ENCODE measurements around the gene USP4.
A peak's percentile ranks its signal among the peaks of the same experiment; 100 is the strongest.
"Not testable (repeated sequence)": the region's sequence is repeated elsewhere in the genome, so short reads cannot be mapped to it uniquely, and the experiment has no call there.

USP4 gene

GRCh38 chr3:49341996-49342395, 2.1 kb upstream of the USP4 start:
- ATAC-seq (replicated peaks; ENCODE audit: extremely low read depth, poor library complexity, severe bottlenecking) (no peak), DNase-seq (ENCODE audit: low spot score in 2 of 2) (no peak)
- Mint-ChIP-seq H3K27me3 (no peaks in the 10 kb centered on the region), H3K9me3 (no peaks in the 10 kb centered on the region), H3K4me1 (peaks cover 33% of the 10 kb centered on the region), H3K4me3 (no peak overlapping the region), H3K27ac (ENCODE audit: low read depth) (peak overlapping the region; percentile 93), H3K36me3 (ENCODE audit: insufficient read depth) (peaks cover 14% of the 10 kb centered on the region)

- no peaks in the 10 kb centered on the region for H3K9me3 Mint-ChIP-seq
- H3K4me1 Mint-ChIP-seq: peaks cover 33% of the 10 kb centered on the region
- peaks cover 29% of the 10 kb centered on the region for H3K36me3 Mint-ChIP-seq (ENCODE audit: insufficient read depth)
- ATAC-seq (replicated peaks; ENCODE audit: extremely low read depth, poor library complexity, severe bottlenecking): no peak
- peak overlapping the region; percentile 93 for H3K27ac Mint-ChIP-seq (ENCODE audit: low read depth)
- peak overlapping the region; percentile 95 for H3K4me3 Mint-ChIP-seq
- no peaks in the 10 kb centered on the region for H3K27me3 Mint-ChIP-seq
- peak in 1 of 2 donors; percentile 14 for DNase-seq (ENCODE audit: low spot score in 2 of 2)
Observed at GRCh38 chr3:49339581-49339940, 292 bp downstream of the USP4 start.

- Mint-ChIP-seq H3K36me3 (ENCODE audit: insufficient read depth) (peaks cover 67% of the 10 kb centered on the region), H3K27ac (ENCODE audit: low read depth) (no peak overlapping the region), H3K9me3 (no peaks in the 10 kb centered on the region), H3K4me1 (peaks cover 26% of the 10 kb centered on the region), H3K4me3 (no peak overlapping the region), H3K27me3 (no peaks in the 10 kb centered on the region)
- DNase-seq (ENCODE audit: low spot score in 2 of 2): no peak
- no peak for ATAC-seq (replicated peaks; ENCODE audit: extremely low read depth, poor library complexity, severe bottlenecking)
Observed at GRCh38 chr3:49333916-49334633, 5.8 kb downstream of the USP4 start.

- no peak overlapping the region for H3K27ac Mint-ChIP-seq (ENCODE audit: low read depth)
- no peaks in the 10 kb centered on the region for H3K9me3 Mint-ChIP-seq
- no peaks in the 10 kb centered on the region for H3K27me3 Mint-ChIP-seq
- H3K4me1 Mint-ChIP-seq: peaks cover 17% of the 10 kb centered on the region
- no peak for ATAC-seq (replicated peaks; ENCODE audit: extremely low read depth, poor library complexity, severe bottlenecking)
- peaks cover 69% of the 10 kb centered on the region for H3K36me3 Mint-ChIP-seq (ENCODE audit: insufficient read depth)
- H3K4me3 Mint-ChIP-seq: no peak overlapping the region
- DNase-seq (ENCODE audit: low spot score in 2 of 2): no peak
Observed at GRCh38 chr3:49333091-49333490, 6.8 kb downstream of the USP4 start.

- no peak overlapping the region for H3K4me3 Mint-ChIP-seq
- H3K36me3 Mint-ChIP-seq (ENCODE audit: insufficient read depth): peaks cover 81% of the 10 kb centered on the region
- H3K27ac Mint-ChIP-seq (ENCODE audit: low read depth): no peak overlapping the region
Observed at GRCh38 chr3:49329186-49329585, 10.7 kb downstream of the USP4 start.

GRCh38 chr3:49328350-49328749, 11.5 kb downstream of the USP4 start:
- H3K4me3 Mint-ChIP-seq; ATAC-seq (replicated peaks; ENCODE audit: extremely low read depth, poor library complexity, severe bottlenecking); H3K27me3 Mint-ChIP-seq; H3K9me3 Mint-ChIP-seq; DNase-seq (ENCODE audit: low spot score in 2 of 2); H3K27ac Mint-ChIP-seq (ENCODE audit: low read depth): not testable (repeated sequence)
- H3K36me3 Mint-ChIP-seq (ENCODE audit: insufficient read depth): peaks cover 81% of the 10 kb centered on the region
- peaks cover 13% of the 10 kb centered on the region for H3K4me1 Mint-ChIP-seq

More at GRCh38 chr3:49329186-49329585, 10.7 kb downstream of the USP4 start:
- ATAC-seq (replicated peaks; ENCODE audit: extremely low read depth, poor library complexity, severe bottlenecking): no peak
- Mint-ChIP-seq H3K27me3 (no peaks in the 10 kb centered on the region), H3K9me3 (no peaks in the 10 kb centered on the region), H3K4me1 (peaks cover 14% of the 10 kb centered on the region)
- no peak for DNase-seq (ENCODE audit: low spot score in 2 of 2)

- no peaks in the 10 kb centered on the region for H3K27me3 Mint-ChIP-seq
- peaks cover 5% of the 10 kb centered on the region for H3K4me1 Mint-ChIP-seq
- DNase-seq (ENCODE audit: low spot score in 2 of 2) (no peak), ATAC-seq (replicated peaks; ENCODE audit: extremely low read depth, poor library complexity, severe bottlenecking) (no peak)
- H3K9me3 Mint-ChIP-seq: no peaks in the 10 kb centered on the region
- H3K36me3 Mint-ChIP-seq (ENCODE audit: insufficient read depth): peaks cover 80% of the 10 kb centered on the region
- H3K27ac Mint-ChIP-seq (ENCODE audit: low read depth): no peak overlapping the region
- H3K4me3 Mint-ChIP-seq: no peak overlapping the region
Observed at GRCh38 chr3:49327485-49327884, 12.4 kb downstream of the USP4 start.

- DNase-seq (ENCODE audit: low spot score in 2 of 2) (no peak), ATAC-seq (replicated peaks; ENCODE audit: extremely low read depth, poor library complexity, severe bottlenecking) (no peak)
- Mint-ChIP-seq H3K4me1 (peaks cover 16% of the 10 kb centered on the region), H3K27ac (ENCODE audit: low read depth) (no peak overlapping the region), H3K27me3 (no peaks in the 10 kb centered on the region), H3K36me3 (ENCODE audit: insufficient read depth) (peaks cover 79% of the 10 kb centered on the region), H3K9me3 (no peaks in the 10 kb centered on the region), H3K4me3 (no peak overlapping the region)
Observed at GRCh38 chr3:49324768-49325167, 15.1 kb downstream of the USP4 start.

GRCh38 chr3:49316696-49317457, 23.0 kb downstream of the USP4 start:
- Mint-ChIP-seq H3K4me1 (peaks cover 11% of the 10 kb centered on the region), H3K27me3 (no peaks in the 10 kb centered on the region), H3K36me3 (ENCODE audit: insufficient read depth) (peaks cover 49% of the 10 kb centered on the region), H3K27ac (ENCODE audit: low read depth) (no peak overlapping the region), H3K9me3 (no peaks in the 10 kb centered on the region), H3K4me3 (no peak overlapping the region)
- no peak for ATAC-seq (replicated peaks; ENCODE audit: extremely low read depth, poor library complexity, severe bottlenecking)
- no peak for DNase-seq (ENCODE audit: low spot score in 2 of 2)

- DNase-seq (ENCODE audit: low spot score in 2 of 2) (no peak), ATAC-seq (replicated peaks; ENCODE audit: extremely low read depth, poor library complexity, severe bottlenecking) (no peak)
- Mint-ChIP-seq H3K4me3 (no peak overlapping the region), H3K4me1 (peaks cover 14% of the 10 kb centered on the region), H3K27ac (ENCODE audit: low read depth) (no peak overlapping the region), H3K36me3 (ENCODE audit: insufficient read depth) (peaks cover 48% of the 10 kb centered on the region), H3K27me3 (no peaks in the 10 kb centered on the region), H3K9me3 (no peaks in the 10 kb centered on the region)
Observed at GRCh38 chr3:49313896-49314688, 25.8 kb downstream of the USP4 start.

- Mint-ChIP-seq H3K36me3 (ENCODE audit: insufficient read depth) (peaks cover 54% of the 10 kb centered on the region), H3K27ac (ENCODE audit: low read depth) (peak overlapping the region; percentile 29), H3K4me1 (peaks cover 14% of the 10 kb centered on the region), H3K9me3 (no peaks in the 10 kb centered on the region), H3K4me3 (no peak overlapping the region), H3K27me3 (no peaks in the 10 kb centered on the region)
- DNase-seq (ENCODE audit: low spot score in 2 of 2) (no peak), ATAC-seq (replicated peaks; ENCODE audit: extremely low read depth, poor library complexity, severe bottlenecking) (no peak)
Observed at GRCh38 chr3:49311283-49311682, 28.6 kb downstream of the USP4 start.

GRCh38 chr3:49310677-49311076, 29.2 kb downstream of the USP4 start:
- peak overlapping the region; percentile 29 for H3K27ac Mint-ChIP-seq (ENCODE audit: low read depth)
- peaks cover 57% of the 10 kb centered on the region for H3K36me3 Mint-ChIP-seq (ENCODE audit: insufficient read depth)
- peaks cover 12% of the 10 kb centered on the region for H3K4me1 Mint-ChIP-seq
- no peaks in the 10 kb centered on the region for H3K9me3 Mint-ChIP-seq
- DNase-seq (ENCODE audit: low spot score in 2 of 2): no peak
- ATAC-seq (replicated peaks; ENCODE audit: extremely low read depth, poor library complexity, severe bottlenecking): no peak
- H3K4me3 Mint-ChIP-seq: no peak overlapping the region
- no peaks in the 10 kb centered on the region for H3K27me3 Mint-ChIP-seq

Data from central memory CD8-positive, alpha-beta T cell (primary cell).